GM18520 (cell line): ENCODE measurements around the gene SIRPB1.
"Not testable (repeated sequence)": the region's sequence is repeated elsewhere in the genome, so short reads cannot be mapped to it uniquely, and the experiment has no call there.

Source experiments
- ATAC-seq: cut with Tn5 transposase; IDR thresholded peaks from one replicate; pipeline ENCODE4 v1.9.1; 2021; ENCODE audit not compliant: unreplicated experiment

SIRPB1 gene

GRCh38 chr20:1637226-1637625 is 17.4 kb upstream of the SIRPB1 start:
- no peak for ATAC-seq

- ATAC-seq: no peak
These were observed 16.8 kb upstream of the SIRPB1 start for GRCh38 chr20:1636621-1637020.

GRCh38 chr20:1635291-1635979 is 15.6 kb upstream of the SIRPB1 start:
- no peak for ATAC-seq

- ATAC-seq: no peak
These were observed 13.7 kb upstream of the SIRPB1 start for GRCh38 chr20:1633535-1633934.

DNA sequence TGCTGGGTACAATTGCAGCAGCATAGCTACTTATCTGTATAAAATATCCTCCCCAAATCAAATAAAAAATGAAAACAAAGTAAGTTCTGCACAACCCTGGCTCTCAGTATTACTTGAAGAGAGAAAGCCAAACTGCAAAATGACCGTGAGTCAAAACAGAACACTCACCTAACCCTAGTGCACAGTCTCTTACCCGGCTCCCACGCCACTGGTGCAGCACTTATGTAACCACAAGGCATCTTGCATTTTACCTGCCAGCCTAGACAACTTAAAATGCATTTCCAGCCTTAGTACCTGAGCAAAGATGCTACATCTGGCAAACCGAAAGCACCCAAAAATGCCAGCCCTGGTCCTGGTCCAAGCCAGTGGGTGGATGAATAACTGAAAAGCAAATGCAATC is 12.4 kb upstream of the SIRPB1 start:
- ATAC-seq: no peak

DNA sequence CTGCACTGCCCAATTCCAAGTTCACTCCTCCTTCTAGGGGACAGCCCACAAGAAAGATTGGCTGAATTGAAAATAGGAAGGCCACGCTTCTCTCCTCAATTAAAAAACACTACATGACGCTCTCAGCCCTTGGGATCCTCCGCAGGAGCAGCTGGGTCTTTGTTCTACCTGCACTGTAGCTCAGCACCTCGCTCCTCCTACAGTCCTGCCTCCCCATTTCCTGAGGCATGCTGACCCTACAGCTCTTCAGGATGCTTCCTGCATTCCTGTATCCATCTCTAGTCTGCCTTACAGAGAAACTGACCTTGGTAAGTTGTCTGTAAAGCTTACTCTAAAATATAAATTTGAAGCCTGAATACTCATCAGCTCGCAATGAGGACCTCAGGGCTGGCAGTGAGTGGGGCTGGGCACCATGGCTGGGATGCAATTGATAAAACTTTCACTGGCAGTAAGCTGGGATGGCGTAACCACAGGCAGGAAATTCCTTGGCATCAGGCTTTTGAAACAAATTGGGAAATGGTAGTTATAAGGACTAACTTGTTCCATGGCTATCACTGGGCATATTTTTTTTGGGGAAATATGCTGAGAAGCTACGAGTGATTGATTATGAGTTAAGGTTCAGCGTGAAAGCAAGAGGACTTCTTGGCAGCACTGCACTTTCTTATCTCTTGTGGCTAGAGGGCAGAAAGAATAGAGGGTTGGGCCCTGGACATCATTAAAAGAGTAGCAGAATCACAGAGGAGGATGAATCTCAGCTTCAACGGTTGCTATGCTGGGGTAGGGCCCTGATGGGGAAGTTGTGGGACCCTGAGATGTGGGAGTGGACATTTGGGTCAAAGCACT is 11.7 kb upstream of the SIRPB1 start:
- ATAC-seq: no peak

DNA sequence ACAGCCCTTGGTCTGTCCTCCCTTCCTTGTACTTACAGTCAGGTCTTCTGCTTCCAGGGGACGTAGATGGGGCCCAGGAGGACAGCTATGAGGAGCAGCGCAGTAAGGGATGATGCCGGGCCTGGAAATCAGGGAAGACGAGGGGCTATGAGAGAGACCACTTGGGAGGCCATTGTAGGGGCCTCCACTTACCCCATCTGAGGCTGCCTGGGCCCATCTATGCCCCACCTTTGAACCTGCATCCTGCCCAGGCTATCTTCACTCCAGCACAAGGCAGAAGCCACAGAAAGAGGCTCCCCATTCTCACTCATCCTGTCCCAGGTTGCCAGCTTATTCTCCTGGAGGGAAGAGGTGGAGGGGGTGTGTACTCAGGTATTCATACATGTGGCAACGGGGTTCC is 10.4 kb upstream of the SIRPB1 start:
- ATAC-seq: no peak

- ATAC-seq: no peak
These were observed 9.5 kb upstream of the SIRPB1 start for GRCh38 chr20:1629321-1629720.

- ATAC-seq: no peak
These were observed 8.8 kb upstream of the SIRPB1 start for GRCh38 chr20:1628621-1629020.

DNA sequence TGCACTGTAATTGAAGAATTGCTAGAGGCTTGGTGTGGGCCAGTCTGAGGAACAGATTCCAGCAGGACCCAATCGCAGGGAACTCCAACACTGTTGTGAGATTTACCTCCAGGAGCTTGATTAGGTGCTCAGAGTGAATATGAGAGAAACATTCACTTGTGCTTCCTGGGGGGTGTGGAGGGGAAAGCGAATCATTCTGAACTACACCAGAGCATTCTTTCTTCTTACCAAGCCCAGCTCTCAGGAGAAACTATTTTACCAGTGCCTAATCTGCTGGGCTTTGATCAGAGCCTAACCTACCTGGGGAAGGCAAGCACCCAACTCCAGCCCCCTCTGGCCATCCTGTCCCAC is 7.4 kb upstream of the SIRPB1 start:
- no peak for ATAC-seq

DNA sequence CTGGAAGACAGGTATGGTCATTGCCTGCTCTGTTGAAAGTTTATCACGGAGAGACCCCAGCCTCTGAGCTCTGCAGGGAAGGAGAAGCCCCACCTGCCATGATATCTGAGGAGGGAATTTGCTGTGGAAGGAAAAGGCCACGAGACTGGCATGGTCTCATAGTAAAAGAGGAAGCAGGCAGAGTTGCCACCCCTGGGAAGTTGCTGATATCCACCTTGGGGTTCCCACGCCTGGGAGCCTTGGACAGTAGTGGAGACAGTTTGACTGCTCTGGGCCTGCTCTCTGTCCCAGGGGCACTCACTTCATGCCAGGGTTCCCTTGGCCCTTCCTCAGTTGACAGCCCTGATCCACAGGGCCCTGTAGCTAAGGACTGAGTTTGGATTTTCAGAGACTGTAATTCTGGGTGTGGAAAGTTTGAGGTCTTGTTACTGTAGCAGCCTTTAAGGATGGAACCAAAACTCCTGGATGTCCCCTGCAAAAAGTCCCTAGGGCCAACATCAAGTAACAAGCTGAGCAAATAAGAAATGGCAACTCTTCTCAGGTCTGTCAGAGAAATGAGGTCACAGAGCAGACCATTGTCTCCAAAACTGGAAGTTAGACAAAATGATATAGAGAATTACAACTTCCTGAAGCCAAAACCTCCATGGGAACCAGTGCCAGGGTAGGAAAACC is 6.9 kb upstream of the SIRPB1 start:
- no peak for ATAC-seq

GRCh38 chr20:1625083-1625690 is 5.4 kb upstream of the SIRPB1 start:
- ATAC-seq: no peak

GRCh38 chr20:1623501-1624205 is 3.8 kb upstream of the SIRPB1 start:
- no peak for ATAC-seq

DNA sequence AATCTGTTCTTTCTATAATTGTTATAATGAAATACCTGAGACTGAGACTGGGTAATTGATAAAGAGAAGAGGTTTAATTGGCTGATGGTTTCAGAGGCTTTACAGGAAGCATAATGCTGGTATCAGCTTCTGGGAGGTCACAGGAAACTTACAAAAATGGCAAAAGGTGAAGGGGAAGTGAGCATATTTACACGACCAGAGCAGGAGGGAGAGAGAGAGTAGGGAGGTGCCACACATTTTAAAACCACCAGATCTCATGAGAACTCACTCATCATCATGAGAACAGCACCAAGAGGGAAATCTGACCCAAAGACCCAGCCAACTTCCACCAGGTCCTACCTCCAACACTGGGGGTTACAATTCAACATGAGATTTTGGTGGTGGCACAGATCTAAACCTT is 2.6 kb upstream of the SIRPB1 start:
- ATAC-seq: no peak

DNA sequence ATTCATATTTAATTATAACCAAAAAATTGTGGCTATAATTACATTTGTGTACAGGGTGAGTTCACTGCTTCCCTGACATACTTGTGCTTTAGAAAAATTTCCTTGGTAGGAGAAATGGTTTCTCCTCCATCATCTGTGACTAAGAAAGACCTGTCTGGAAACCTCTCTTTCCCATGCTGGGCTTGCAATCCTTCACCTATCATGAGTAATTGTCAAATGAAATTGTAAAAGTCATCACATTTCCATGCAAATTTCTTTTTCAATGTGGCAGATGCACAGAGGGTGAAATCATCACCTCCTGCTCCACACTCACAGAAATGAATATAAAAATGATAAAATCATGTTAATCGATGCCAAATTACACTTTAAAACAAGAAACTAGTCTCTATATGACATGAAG is 1.5 kb upstream of the SIRPB1 start:
- ATAC-seq: no peak

GRCh38 chr20:1618954-1619540 is 762 bp downstream of the SIRPB1 start:
- ATAC-seq: no peak

- no peak for ATAC-seq
These were observed 1.3 kb downstream of the SIRPB1 start for GRCh38 chr20:1618479-1618878.

GRCh38 chr20:1616858-1617434 is 2.9 kb downstream of the SIRPB1 start:
- no peak for ATAC-seq

DNA sequence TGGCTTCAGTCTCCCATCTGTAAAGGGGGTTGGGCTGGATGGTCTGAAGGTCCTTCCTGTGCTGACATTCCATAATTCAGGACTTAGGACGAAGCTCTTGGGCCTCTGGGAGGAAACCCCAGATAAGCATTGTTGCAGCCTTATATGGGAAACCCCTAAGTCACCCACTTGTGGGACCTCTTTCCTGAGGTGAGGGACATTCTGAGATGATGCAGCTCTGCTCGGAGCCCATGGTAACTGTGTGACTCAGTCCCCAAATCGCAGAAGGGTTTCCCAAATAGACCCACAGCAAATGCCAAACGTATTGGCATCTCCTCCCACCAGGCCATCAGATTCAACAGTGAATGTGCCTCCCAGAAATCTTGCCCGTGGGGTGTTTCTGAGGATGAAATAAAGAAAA is 9.4 kb downstream of the SIRPB1 start:
- not testable (repeated sequence) for ATAC-seq

- ATAC-seq: not testable (repeated sequence)
These were observed 11.0 kb downstream of the SIRPB1 start for GRCh38 chr20:1608678-1609347.
